Activated naive CD4-positive, alpha-beta T cell treated with anti-CD3 and anti-CD28 coated beads, Interleukin-2, amount 50 U/mL, for 24 hours (primary cell): ENCODE data around the gene MPP4.
"Not testable (repeated sequence)": the region's sequence is repeated elsewhere in the genome, so short reads cannot be mapped to it uniquely, and the experiment has no call there.

Experiments used
- H3K27ac Mint-ChIP-seq: one replicate; pipeline ENCODE4 v1.8.0; 2021; ENCODE audit warnings: mild to moderate bottlenecking, mixed read lengths
- H3K27me3 Mint-ChIP-seq: one replicate; pipeline ENCODE4 v1.8.0; 2021; ENCODE audit warnings: mixed read lengths
- H3K36me3 Mint-ChIP-seq: one replicate; pipeline ENCODE4 v1.8.0; 2021; ENCODE audit warnings: mixed read lengths
- H3K4me1 Mint-ChIP-seq: one replicate; pipeline ENCODE4 v1.8.0; 2021; ENCODE audit warnings: mixed read lengths
- H3K4me3 Mint-ChIP-seq: one replicate; pipeline ENCODE4 v1.8.0; 2021; ENCODE audit warnings: mild to moderate bottlenecking, mixed read lengths
- H3K9me3 Mint-ChIP-seq: one replicate; pipeline ENCODE4 v1.8.0; 2021; ENCODE audit warnings: mixed read lengths

The MPP4 gene

GRCh38 chr2:201696151-201696659, 2.2 kb downstream of the MPP4 start:
- Mint-ChIP-seq H3K4me3 (no peak overlapping the region), H3K36me3 (no peaks in the 10 kb centered on the region), H3K4me1 (no peaks in the 10 kb centered on the region), H3K9me3 (no peaks in the 10 kb centered on the region), H3K27ac (no peak overlapping the region), H3K27me3 (no peaks in the 10 kb centered on the region)

- no peak overlapping the region for H3K4me3 Mint-ChIP-seq
- no peaks in the 10 kb centered on the region for H3K36me3 Mint-ChIP-seq
- no peaks in the 10 kb centered on the region for H3K9me3 Mint-ChIP-seq
- H3K27ac Mint-ChIP-seq: no peak overlapping the region
- H3K27me3 Mint-ChIP-seq: peaks cover 2% of the 10 kb centered on the region
- H3K4me1 Mint-ChIP-seq: no peaks in the 10 kb centered on the region
These were observed 13.3 kb downstream of the MPP4 start for GRCh38 chr2:201685156-201685555.

DNA sequence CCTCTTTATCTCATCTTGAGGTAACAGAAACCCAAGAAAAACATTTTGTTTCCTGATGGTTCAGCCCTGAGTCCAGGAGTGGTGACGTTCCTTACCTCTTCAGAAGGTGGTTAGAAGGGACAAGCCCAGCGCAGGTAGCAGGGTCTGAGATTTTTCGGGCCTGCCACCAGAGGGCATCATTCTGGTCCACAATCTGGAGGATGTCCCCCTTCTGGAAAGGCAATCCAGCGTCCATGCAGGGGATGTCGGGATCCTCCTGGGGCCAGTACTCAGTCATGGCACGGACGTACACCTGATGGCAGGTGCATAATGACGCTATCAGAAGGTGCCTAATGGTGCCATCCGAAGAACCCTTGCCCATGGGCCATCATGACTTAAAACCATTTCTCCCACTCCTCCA, 17.7 kb downstream of the MPP4 start:
- peaks cover 2% of the 10 kb centered on the region for H3K36me3 Mint-ChIP-seq
- H3K27me3 Mint-ChIP-seq: peaks cover 2% of the 10 kb centered on the region
- no peak overlapping the region for H3K4me3 Mint-ChIP-seq
- no peaks in the 10 kb centered on the region for H3K4me1 Mint-ChIP-seq
- no peaks in the 10 kb centered on the region for H3K9me3 Mint-ChIP-seq
- no peak overlapping the region for H3K27ac Mint-ChIP-seq

DNA sequence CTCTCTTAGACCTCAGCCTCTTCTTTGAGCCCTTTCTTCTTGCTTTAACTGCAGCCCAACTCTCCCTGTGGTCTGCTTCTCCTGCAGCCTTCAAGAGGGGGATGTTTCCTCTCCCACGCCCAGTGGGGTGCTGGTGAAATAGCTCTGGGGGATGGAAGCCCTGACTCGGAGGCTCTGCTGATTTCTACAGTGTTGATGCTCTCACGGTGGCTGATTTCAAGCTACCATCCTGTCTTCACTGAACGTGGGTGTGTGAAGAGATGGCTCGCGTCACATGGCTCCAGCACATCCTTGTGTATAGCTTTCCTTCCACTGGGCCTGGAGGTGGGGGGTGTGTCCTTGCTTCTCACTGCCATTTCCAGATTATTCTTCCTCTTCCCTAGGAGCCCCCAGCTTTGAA, 20.0 kb downstream of the MPP4 start:
- H3K4me1 Mint-ChIP-seq: no peaks in the 10 kb centered on the region
- no peak overlapping the region for H3K27ac Mint-ChIP-seq
- peaks cover 2% of the 10 kb centered on the region for H3K36me3 Mint-ChIP-seq
- peaks cover 2% of the 10 kb centered on the region for H3K27me3 Mint-ChIP-seq
- no peak overlapping the region for H3K4me3 Mint-ChIP-seq
- no peaks in the 10 kb centered on the region for H3K9me3 Mint-ChIP-seq

DNA sequence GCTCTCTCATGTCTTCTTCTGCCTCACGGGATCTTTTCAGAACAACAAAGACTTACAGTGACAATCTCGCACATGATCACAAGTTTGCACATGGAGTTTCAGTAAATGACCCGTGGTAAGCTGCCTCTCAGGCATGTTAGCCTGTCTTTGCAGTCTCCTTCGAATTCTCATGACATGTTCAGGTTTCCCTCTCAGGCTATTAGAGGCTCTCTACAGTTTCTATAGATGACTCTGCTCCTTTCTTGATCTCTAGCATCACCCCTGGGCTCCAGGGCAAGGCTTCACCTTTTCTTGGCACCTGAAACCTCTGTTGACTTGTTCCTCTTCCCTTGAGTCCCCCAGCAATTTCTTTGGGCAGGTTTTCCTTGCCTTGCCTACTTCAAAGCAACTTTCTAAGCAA, 23.0 kb downstream of the MPP4 start:
- no peaks in the 10 kb centered on the region for H3K27me3 Mint-ChIP-seq
- H3K9me3 Mint-ChIP-seq: no peaks in the 10 kb centered on the region
- H3K27ac Mint-ChIP-seq: no peak overlapping the region
- no peaks in the 10 kb centered on the region for H3K4me1 Mint-ChIP-seq
- peaks cover 2% of the 10 kb centered on the region for H3K36me3 Mint-ChIP-seq
- H3K4me3 Mint-ChIP-seq: no peak overlapping the region

DNA sequence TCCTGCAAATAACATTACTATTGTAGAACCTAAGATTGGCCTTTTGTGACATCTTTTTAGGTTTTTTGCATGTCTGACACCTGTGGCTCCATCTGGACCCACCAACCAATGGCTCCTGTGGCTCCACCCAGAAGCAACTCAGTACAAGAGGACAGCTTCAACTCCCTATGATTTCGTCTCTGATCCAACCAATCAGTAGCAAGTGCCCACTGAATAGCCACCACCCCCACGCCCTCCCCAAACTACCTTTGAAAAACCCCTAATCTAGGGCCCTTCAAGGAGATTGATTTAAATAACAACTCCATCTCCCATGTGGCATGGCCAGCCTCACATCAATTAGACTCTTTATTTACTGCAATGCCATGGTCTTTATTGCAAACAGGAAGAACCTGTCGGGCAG, 23.6 kb downstream of the MPP4 start:
- Mint-ChIP-seq H3K36me3 (peaks cover 2% of the 10 kb centered on the region), H3K4me3 (no peak overlapping the region), H3K27me3 (no peaks in the 10 kb centered on the region), H3K9me3 (no peaks in the 10 kb centered on the region), H3K4me1 (no peaks in the 10 kb centered on the region), H3K27ac (no peak overlapping the region)

DNA sequence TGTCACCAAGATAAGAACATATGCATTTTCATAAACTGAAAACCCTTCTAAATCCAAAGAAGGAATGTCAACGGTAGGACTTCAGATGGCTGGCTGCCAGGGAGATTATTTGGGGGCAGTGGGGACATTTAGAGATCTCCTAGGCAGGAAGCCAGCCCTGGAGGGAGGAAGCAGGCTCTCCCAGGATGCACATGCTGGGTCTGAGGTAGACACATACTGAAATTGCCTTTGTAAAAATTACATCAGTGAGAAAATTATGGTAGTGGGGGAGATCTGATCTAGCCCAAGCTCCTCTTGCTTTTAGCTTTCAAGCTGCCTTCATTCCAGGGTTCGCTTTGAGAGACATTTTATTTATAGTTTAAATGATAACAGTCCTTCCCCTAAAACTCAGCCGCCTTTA, 24.1 kb downstream of the MPP4 start:
- Mint-ChIP-seq H3K4me1 (no peaks in the 10 kb centered on the region), H3K27ac (no peak overlapping the region), H3K4me3 (no peak overlapping the region), H3K36me3 (peaks cover 2% of the 10 kb centered on the region), H3K9me3 (no peaks in the 10 kb centered on the region), H3K27me3 (no peaks in the 10 kb centered on the region)

DNA sequence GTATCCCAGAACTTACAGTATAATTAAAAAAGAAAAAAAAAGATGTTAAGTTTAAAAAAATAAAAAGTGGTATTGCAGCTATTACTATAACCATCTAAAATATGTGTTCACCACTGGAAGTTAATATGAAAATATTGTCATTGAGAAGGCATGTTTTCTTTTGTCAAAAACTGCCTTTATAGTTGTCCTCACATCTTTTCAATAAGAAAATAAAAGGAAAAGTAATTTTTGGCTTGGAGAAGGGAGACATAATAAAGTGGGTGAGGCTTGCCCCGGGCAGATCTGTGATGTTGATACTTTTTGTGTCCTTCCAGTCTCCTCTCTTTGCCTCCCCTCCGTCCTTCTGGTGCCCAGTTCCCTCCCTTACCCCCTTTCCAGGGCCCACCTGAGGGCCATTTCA, 24.9 kb downstream of the MPP4 start:
- H3K4me3 Mint-ChIP-seq: no peak overlapping the region
- H3K36me3 Mint-ChIP-seq: peaks cover 2% of the 10 kb centered on the region
- no peak overlapping the region for H3K27ac Mint-ChIP-seq
- no peaks in the 10 kb centered on the region for H3K27me3 Mint-ChIP-seq
- no peaks in the 10 kb centered on the region for H3K9me3 Mint-ChIP-seq
- no peaks in the 10 kb centered on the region for H3K4me1 Mint-ChIP-seq

DNA sequence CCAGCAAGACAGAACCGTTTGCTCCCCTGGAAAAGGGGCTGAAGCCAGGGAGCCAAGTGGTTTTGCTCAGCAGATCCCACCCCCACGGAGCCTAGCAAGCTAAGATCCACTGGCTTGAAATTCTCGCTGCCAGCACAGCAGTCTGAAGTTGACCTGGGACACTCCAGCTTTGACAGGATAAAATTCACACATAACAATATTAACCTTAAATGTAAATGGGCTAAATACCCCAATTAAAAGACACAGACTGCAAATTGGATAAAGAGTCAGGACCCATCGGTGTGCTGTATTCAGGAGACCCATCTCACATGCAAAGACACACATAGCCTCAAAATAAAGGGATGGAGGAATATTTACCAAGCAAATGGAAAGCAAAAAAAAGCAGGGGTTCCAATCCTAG, 27.2 kb downstream of the MPP4 start:
- not testable (repeated sequence) for H3K4me1 Mint-ChIP-seq, H3K27ac Mint-ChIP-seq, H3K36me3 Mint-ChIP-seq, H3K4me3 Mint-ChIP-seq, H3K9me3 Mint-ChIP-seq, H3K27me3 Mint-ChIP-seq

- no peak overlapping the region for H3K27ac Mint-ChIP-seq
- H3K4me1 Mint-ChIP-seq: no peaks in the 10 kb centered on the region
- H3K4me3 Mint-ChIP-seq: no peak overlapping the region
- H3K36me3 Mint-ChIP-seq: no peaks in the 10 kb centered on the region
- no peaks in the 10 kb centered on the region for H3K9me3 Mint-ChIP-seq
- H3K27me3 Mint-ChIP-seq: no peaks in the 10 kb centered on the region
These were observed 28.6 kb downstream of the MPP4 start for GRCh38 chr2:201669865-201670264.

GRCh38 chr2:201668402-201668910, 30.0 kb downstream of the MPP4 start:
- Mint-ChIP-seq H3K4me1 (no peaks in the 10 kb centered on the region), H3K9me3 (no peaks in the 10 kb centered on the region), H3K27me3 (no peaks in the 10 kb centered on the region), H3K27ac (no peak overlapping the region), H3K4me3 (no peak overlapping the region), H3K36me3 (no peaks in the 10 kb centered on the region)

GRCh38 chr2:201664334-201664733, 34.1 kb downstream of the MPP4 start:
- H3K4me1 Mint-ChIP-seq: no peaks in the 10 kb centered on the region
- H3K27me3 Mint-ChIP-seq: peaks cover 3% of the 10 kb centered on the region
- no peaks in the 10 kb centered on the region for H3K9me3 Mint-ChIP-seq
- H3K4me3 Mint-ChIP-seq: no peak overlapping the region
- H3K27ac Mint-ChIP-seq: no peak overlapping the region
- H3K36me3 Mint-ChIP-seq: no peaks in the 10 kb centered on the region

GRCh38 chr2:201661366-201661765, 37.1 kb downstream of the MPP4 start:
- Mint-ChIP-seq H3K27ac (no peak overlapping the region), H3K4me3 (no peak overlapping the region), H3K9me3 (no peaks in the 10 kb centered on the region), H3K36me3 (no peaks in the 10 kb centered on the region), H3K27me3 (peaks cover 3% of the 10 kb centered on the region), H3K4me1 (no peaks in the 10 kb centered on the region)

GRCh38 chr2:201660293-201660895, 38.0 kb downstream of the MPP4 start:
- H3K27ac Mint-ChIP-seq: no peak overlapping the region
- H3K4me3 Mint-ChIP-seq: no peak overlapping the region
- peaks cover 3% of the 10 kb centered on the region for H3K27me3 Mint-ChIP-seq
- no peaks in the 10 kb centered on the region for H3K36me3 Mint-ChIP-seq
- H3K4me1 Mint-ChIP-seq: no peaks in the 10 kb centered on the region
- H3K9me3 Mint-ChIP-seq: no peaks in the 10 kb centered on the region

- peaks cover 2% of the 10 kb centered on the region for H3K27me3 Mint-ChIP-seq
- H3K4me3 Mint-ChIP-seq: no peak overlapping the region
- H3K9me3 Mint-ChIP-seq: no peaks in the 10 kb centered on the region
- H3K36me3 Mint-ChIP-seq: no peaks in the 10 kb centered on the region
- no peak overlapping the region for H3K27ac Mint-ChIP-seq
- H3K4me1 Mint-ChIP-seq: no peaks in the 10 kb centered on the region
These were observed 41.7 kb downstream of the MPP4 start for GRCh38 chr2:201656740-201657139.

- Mint-ChIP-seq H3K27me3 (peaks cover 2% of the 10 kb centered on the region), H3K9me3 (no peaks in the 10 kb centered on the region), H3K4me1 (no peaks in the 10 kb centered on the region), H3K27ac (no peak overlapping the region), H3K36me3 (no peaks in the 10 kb centered on the region), H3K4me3 (no peak overlapping the region)
These were observed 42.3 kb downstream of the MPP4 start for GRCh38 chr2:201656102-201656501.
